Measurements from ENCODE around the gene HERC3. TPM values are rescaled to one million over a fixed set of nuclear protein-coding genes. Genes with fewer than 3 reads are reported as not detected.

The HERC3 gene
- total RNA-seq, 4 donors from 2014 or later, result 49.6 to 64.3 (median 52.2) TPM

- 44 to 60% methylated on average over 14 of the region's 14 CpGs for WGBS, 2 donors
- no peak overlapping the region for H3K4me3 ChIP-seq (ENCODE audit: low read depth, poor library complexity, severe bottlenecking)
- intact Hi-C loops (cut with DNase I; ENCODE audit: low total_unique reads), result no loop called here
- TF ChIP-seq CTCF (IDR thresholded peaks at IDR 0.05) (no peak), POLR2A (IDR thresholded peaks at IDR 0.05) (no peak)
- DNase-seq (ENCODE audit: low spot score in 2 of 2), result no peak
Observed at GRCh38 chr4:88737307-88737941, 145.1 kb downstream of the HERC3 start.

GRCh38 chr4:88738180-88738579 lies 145.9 kb downstream of the HERC3 start:
- intact Hi-C loops (cut with DNase I; ENCODE audit: low total_unique reads), result no loop called here
- no peak overlapping the region for H3K4me3 ChIP-seq (ENCODE audit: low read depth, poor library complexity, severe bottlenecking)
- TF ChIP-seq POLR2A (IDR thresholded peaks at IDR 0.05) (no peak), CTCF (IDR thresholded peaks at IDR 0.05) (no peak)
- WGBS, 2 donors, result 88 to 89% methylated on average over 4 of the region's 4 CpGs
- DNase-seq (ENCODE audit: low spot score in 2 of 2), result no peak

- no peak for TF ChIP-seq POLR2A (IDR thresholded peaks at IDR 0.05)
- TF ChIP-seq CTCF (IDR thresholded peaks at IDR 0.05), result no peak
- H3K4me3 ChIP-seq (ENCODE audit: low read depth, poor library complexity, severe bottlenecking), result no peak overlapping the region
- no peak for DNase-seq (ENCODE audit: low spot score in 2 of 2)
- intact Hi-C loops (cut with DNase I; ENCODE audit: low total_unique reads), result no loop called here
- WGBS, 2 donors, result 64 to 67% methylated on average over 2 of the region's 2 CpGs
Observed at GRCh38 chr4:88742561-88742960, 150.3 kb downstream of the HERC3 start.

GRCh38 chr4:88743696-88744095 lies 151.4 kb downstream of the HERC3 start:
- no peak overlapping the region for H3K4me3 ChIP-seq (ENCODE audit: low read depth, poor library complexity, severe bottlenecking)
- no peak for TF ChIP-seq CTCF (IDR thresholded peaks at IDR 0.05)
- TF ChIP-seq POLR2A (IDR thresholded peaks at IDR 0.05), result no peak
- WGBS, 2 donors, result 93 to 97% methylated on average over 3 of the region's 3 CpGs
- intact Hi-C loops (cut with DNase I; ENCODE audit: low total_unique reads), result no loop called here
- no peak for DNase-seq (ENCODE audit: low spot score in 2 of 2)

GRCh38 chr4:88744609-88745008 lies 152.3 kb downstream of the HERC3 start:
- no peak for DNase-seq (ENCODE audit: low spot score in 2 of 2)
- 86 to 94% methylated on average over 3 of the region's 3 CpGs for WGBS, 2 donors
- no peak overlapping the region for H3K4me3 ChIP-seq (ENCODE audit: low read depth, poor library complexity, severe bottlenecking)
- intact Hi-C loops (cut with DNase I; ENCODE audit: low total_unique reads), result no loop called here
- TF ChIP-seq CTCF (IDR thresholded peaks at IDR 0.05), result no peak
- no peak for TF ChIP-seq POLR2A (IDR thresholded peaks at IDR 0.05)

GRCh38 chr4:88745175-88745574 lies 152.9 kb downstream of the HERC3 start:
- TF ChIP-seq CTCF (IDR thresholded peaks at IDR 0.05) (no peak), POLR2A (IDR thresholded peaks at IDR 0.05) (no peak)
- DNase-seq (ENCODE audit: low spot score in 2 of 2), result no peak
- 50 to 69% methylated on average over 1 of the region's 1 CpG for WGBS, 2 donors
- no peak overlapping the region for H3K4me3 ChIP-seq (ENCODE audit: low read depth, poor library complexity, severe bottlenecking)
- intact Hi-C loops (cut with DNase I; ENCODE audit: low total_unique reads), result no loop called here

All from lower leg skin (tissue), 4 donors.